ENCODE results near the gene AKAP11.

The AKAP11 gene

GRCh38 chr13:42337808-42338600, 66.1 kb downstream of the AKAP11 start:
- no peak for DNase-seq (ENCODE audit: extremely low read depth, low read depth)
- no peak for TF ChIP-seq CTCF (IDR thresholded peaks at IDR 0.05; ENCODE audit: low read depth, low read length, missing control alignments)
- no peak overlapping the region for H3K4me3 ChIP-seq (replicated peaks; ENCODE audit: low read depth, low read length)

GRCh38 chr13:42345367-42345766, 73.4 kb downstream of the AKAP11 start:
- DNase-seq (ENCODE audit: extremely low read depth, low read depth) = no peak
- no peak for TF ChIP-seq CTCF (IDR thresholded peaks at IDR 0.05; ENCODE audit: low read depth, low read length, missing control alignments)

GRCh38 chr13:42348576-42348975, 76.6 kb downstream of the AKAP11 start:
- no peak overlapping the region for H3K4me3 ChIP-seq (replicated peaks; ENCODE audit: low read depth, low read length)
- no peak for TF ChIP-seq CTCF (IDR thresholded peaks at IDR 0.05; ENCODE audit: low read depth, low read length, missing control alignments)
- DNase-seq (ENCODE audit: extremely low read depth, low read depth) = no peak

More at GRCh38 chr13:42345367-42345766, 73.4 kb downstream of the AKAP11 start:
- H3K4me3 ChIP-seq (replicated peaks; ENCODE audit: low read depth, low read length) = no peak overlapping the region

- DNase-seq (ENCODE audit: extremely low read depth, low read depth) = no peak
- no peak overlapping the region for H3K4me3 ChIP-seq (replicated peaks; ENCODE audit: low read depth, low read length)
- TF ChIP-seq CTCF (IDR thresholded peaks at IDR 0.05; ENCODE audit: low read depth, low read length, missing control alignments) = no peak
Observed at GRCh38 chr13:42350141-42350540, 78.2 kb downstream of the AKAP11 start.

- no peak for DNase-seq (ENCODE audit: extremely low read depth, low read depth)
- TF ChIP-seq CTCF (IDR thresholded peaks at IDR 0.05; ENCODE audit: low read depth, low read length, missing control alignments) = no peak
- H3K4me3 ChIP-seq (replicated peaks; ENCODE audit: low read depth, low read length) = no peak overlapping the region
Observed at GRCh38 chr13:42354241-42355091, 82.5 kb downstream of the AKAP11 start.

GRCh38 chr13:42355092-42355485, 83.1 kb downstream of the AKAP11 start:
- no peak overlapping the region for H3K4me3 ChIP-seq (replicated peaks; ENCODE audit: low read depth, low read length)
- no peak for DNase-seq (ENCODE audit: extremely low read depth, low read depth)
- no peak for TF ChIP-seq CTCF (IDR thresholded peaks at IDR 0.05; ENCODE audit: low read depth, low read length, missing control alignments)
